Spleen (tissue), 11 donors: ENCODE data around the gene CPSF4L. TPM values are rescaled to one million over a fixed set of nuclear protein-coding genes. Genes with fewer than 3 reads are reported as not detected.

ENCODE experiments used
- DNase-seq: peaks from one replicate; pipeline ENCODE4 v3.0.0-alpha.2; 2020
- H3K27ac ChIP-seq, 8 donors: fragments of 200-600 bp; sonication (generic) in 7 of 8; 1 replicate in 4 of 8; 2 replicates in 4 of 8; pipeline versions ENCODE4 v1.5.0 to v1.8.0; 2016 to 2021; ENCODE audit warnings: inconsistent platforms in 4 of 8, mild to moderate bottlenecking in 4 of 8, moderate library complexity in 1 of 8
- H3K27me3 ChIP-seq, 7 donors: fragments of 200-600 bp; sonication (generic) in 6 of 7; replicated peaks in 1 of 7; 1 replicate in 4 of 7; 2 replicates in 3 of 7; pipeline versions ENCODE4 v1.5.0 to v1.8.0; 2016 to 2021; ENCODE audit warnings: inconsistent platforms in 3 of 7, mild to moderate bottlenecking in 1 of 7
- H3K36me3 ChIP-seq, 6 donors: fragments of 200-600 bp; sonication (generic) in 5 of 6; 1 replicate in 4 of 6; 2 replicates in 2 of 6; pipeline versions ENCODE4 v1.5.0 to v1.8.0; 2016 to 2021; ENCODE audit warnings: inconsistent platforms in 2 of 6
- H3K4me1 ChIP-seq, 6 donors: fragments of 200-600 bp; sonication (generic) in 5 of 6; 1 replicate in 3 of 6; 2 replicates in 3 of 6; pipeline versions ENCODE4 v1.5.0 to v1.8.0; 2016 to 2021; ENCODE audit warnings: inconsistent platforms in 3 of 6
- H3K4me3 ChIP-seq, 8 donors: fragments of 200-600 bp; sonication (generic) in 7 of 8; 1 replicate in 4 of 8; 2 replicates in 4 of 8; pipeline versions ENCODE4 v1.5.0 to v1.8.0; 2016 to 2021; ENCODE audit warnings: inconsistent platforms in 4 of 8, mild to moderate bottlenecking in 4 of 8, moderate library complexity in 2 of 8
- H3K9me3 ChIP-seq, 8 donors: fragments of 200-600 bp; sonication (generic) in 7 of 8; 1 replicate in 4 of 8; 2 replicates in 4 of 8; pipeline versions ENCODE4 v1.5.0 to v1.8.0; 2016 to 2021; ENCODE audit warnings: inconsistent platforms in 4 of 8
- POLR2A ChIP-seq, 3 donors: fragments of 450-650 bp; IDR thresholded peaks; one replicate each; pipeline ENCODE4 v1.5.1; 2017; ENCODE audit warnings: antibody characterized with exemption in 3 of 3, mild to moderate bottlenecking in 1 of 3
- POLR2AphosphoS5 ChIP-seq, 3 donors: sonication (generic); formaldehyde crosslinking; IDR thresholded peaks; one replicate each; pipeline ENCODE4 v1.5.1; 2017; ENCODE audit warnings: antibody characterized with exemption in 3 of 3
- WGBS, 5 donors: extraction: QIAGEN DNeasy Blood & Tissue Kit in 3 of 5; methylation state at CpG; one replicate each; pipeline versions ENCODE4 v1.1.5 to v1.1.7; 2013 to 2018; 5-methylcytosine and 5-hydroxymethylcytosine counted together
- intact Hi-C: fragments of 100-400 bp; cut with DNase I; formaldehyde crosslinking; loops from one replicate; pipeline ENCODE4 v1.15.0; 2023; ENCODE audit warnings: low total_unique reads
- polyA plus RNA-seq, 3 donors: library from polyadenylated mRNA; stranded (reverse); fragments of 200-250 nt; gene quantifications; one replicate each; pipeline ENCODE4 v1.2.1, GENCODE V29; 2013
- total RNA-seq, 7 donors: library from RNA; depleted of rRNA in 3 of 7; stranded (reverse); fragments of >200 nt in 3 of 7; fragmentation: NEBNext Ultra II Directional in 4 of 7; extraction: Animal tissue kit (Norgen Biotek cat#: 25700) in 4 of 7; gene quantifications; one replicate each; pipeline versions ENCODE4 v1.1.0 to v1.2.1, GENCODE V29; 2016 to 2021
- TF ChIP-seq, protein P1 (sequence below), 11 experiments: fragments of 200-600 bp in 7 of 11; fragments of 450-650 bp in 4 of 11; sonication (generic) in 4 of 11; IDR thresholded peaks in 8 of 11; conservative IDR thresholded peaks in 3 of 11; 1 replicate in 7 of 11; 2 replicates in 4 of 11; pipeline versions ENCODE4 v1.4.0 to v1.8.0; 2016 to 2021; ENCODE audit warnings: antibody characterized with exemption in 11 of 11, inconsistent platforms in 4 of 11, mild to moderate bottlenecking in 1 of 11
- donor health status: healthy with polysubstance abuse.
- donor health status: DM: no; HTN: no; CAD: no; lungs with moderate emphysema.
- donor health status: DM: no; HTN: no; CAD: no.
- donor health status: Bipolar disorder and iron deficiency.
- donor health status: healthy.
- donor health status: DM: no; HTN: no; CAD: no.
- donor health status: DM: yes; HTN: yes; CAD: no.

Gene CPSF4L
- total and polyA plus RNA-seq, 10 donors = not detected

DNA sequence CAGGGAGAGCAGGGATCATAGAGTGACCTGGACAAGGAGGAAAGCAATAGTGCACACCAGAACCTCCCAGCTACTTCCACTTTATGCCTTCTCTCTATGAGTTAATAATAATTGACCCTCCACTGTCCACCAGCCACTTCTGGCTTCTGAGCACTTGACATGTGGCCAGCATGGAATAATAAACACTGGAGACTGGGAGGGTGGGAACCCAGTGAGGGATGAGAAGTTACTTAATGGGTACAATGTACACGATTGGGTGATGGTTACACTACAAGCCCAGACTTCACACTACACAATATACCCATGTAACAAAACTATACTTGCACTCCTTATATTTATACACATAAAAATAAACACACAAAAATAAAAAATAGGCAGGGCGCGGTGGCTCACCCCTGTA is 38.7 kb upstream of the CPSF4L start:
- Histone ChIP-seq H3K36me3 (no peaks in the 10 kb centered on the region), H3K27me3 (peaks cover 0 to 6% (median 0%) of the 10 kb centered on the region in 7 donors), H3K9me3 (no peaks in the 10 kb centered on the region), H3K4me3 (no peak overlapping the region), H3K27ac (peak overlapping the region in 2 of 8 donors; percentile 6 to 42), H3K4me1 (peaks cover 10 to 71% (median 28%) of the 10 kb centered on the region in 6 donors)
- WGBS, 5 donors = 83 to 96% (median 92%) methylated on average over 3 of the region's 3 CpGs
- DNase-seq = no peak
- TF ChIP-seq POLR2AphosphoS5 (IDR thresholded peaks at IDR 0.05) = no peak
- intact Hi-C loops = no loop called here

DNA sequence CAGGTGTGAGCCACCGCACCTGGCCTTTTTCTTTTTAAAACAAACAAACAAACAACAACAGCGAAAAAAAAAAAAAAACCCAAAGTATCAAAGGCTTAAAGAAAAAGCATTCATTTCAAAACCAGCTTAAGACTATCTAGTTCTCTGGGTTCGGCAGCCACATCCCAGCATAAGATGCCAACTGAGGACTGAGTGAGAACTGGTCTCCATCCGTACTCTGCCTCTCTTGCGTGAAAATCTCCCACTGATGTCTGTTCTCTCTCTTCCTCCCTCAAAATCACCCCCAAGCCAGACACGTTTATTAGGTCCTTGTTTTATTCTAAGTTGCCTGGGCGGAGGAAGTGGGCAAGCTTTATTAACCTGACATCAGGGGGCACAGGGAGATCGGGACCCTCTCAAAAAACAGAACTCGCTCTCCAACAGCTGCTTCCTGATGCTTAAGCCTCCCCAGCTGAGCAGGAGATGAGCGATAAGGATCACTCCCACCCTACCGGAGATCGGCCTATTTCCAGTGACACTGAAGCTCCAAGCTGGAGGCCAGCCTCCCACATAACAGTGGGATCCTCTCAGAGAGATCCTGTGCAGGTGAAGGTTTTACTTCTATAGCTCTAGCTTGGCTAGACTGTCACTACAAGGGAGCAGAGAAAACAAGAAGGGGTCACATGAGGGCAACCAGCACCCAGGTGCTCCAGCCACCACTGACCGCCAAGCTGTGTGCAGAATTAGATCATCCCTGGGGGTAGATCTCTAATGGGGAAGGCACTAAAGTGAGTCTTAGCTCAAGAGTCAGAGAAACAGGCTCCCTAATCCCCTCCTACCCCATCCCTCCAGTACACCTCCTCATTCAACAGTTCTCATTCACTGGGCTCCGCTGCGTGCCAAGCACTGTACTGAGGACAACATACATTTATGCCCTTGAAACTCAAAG is 36.5 kb upstream of the CPSF4L start:
- 27 to 34% (median 33%) methylated on average over 15 of the region's 15 CpGs for WGBS, 5 donors
- Histone ChIP-seq H3K4me1 (peaks cover 6 to 70% (median 22%) of the 10 kb centered on the region in 6 donors), H3K27me3 (no peaks in the 10 kb centered on the region), H3K27ac (peak overlapping the region in 7 of 8 donors; percentile 1 to 68 (median 35)), H3K4me3 (peak overlapping the region in 1 of 8 donors; percentile 15), H3K9me3 (no peaks in the 10 kb centered on the region), H3K36me3 (no peaks in the 10 kb centered on the region)
- intact Hi-C loops = no loop called here
- TF ChIP-seq, protein P1, sequence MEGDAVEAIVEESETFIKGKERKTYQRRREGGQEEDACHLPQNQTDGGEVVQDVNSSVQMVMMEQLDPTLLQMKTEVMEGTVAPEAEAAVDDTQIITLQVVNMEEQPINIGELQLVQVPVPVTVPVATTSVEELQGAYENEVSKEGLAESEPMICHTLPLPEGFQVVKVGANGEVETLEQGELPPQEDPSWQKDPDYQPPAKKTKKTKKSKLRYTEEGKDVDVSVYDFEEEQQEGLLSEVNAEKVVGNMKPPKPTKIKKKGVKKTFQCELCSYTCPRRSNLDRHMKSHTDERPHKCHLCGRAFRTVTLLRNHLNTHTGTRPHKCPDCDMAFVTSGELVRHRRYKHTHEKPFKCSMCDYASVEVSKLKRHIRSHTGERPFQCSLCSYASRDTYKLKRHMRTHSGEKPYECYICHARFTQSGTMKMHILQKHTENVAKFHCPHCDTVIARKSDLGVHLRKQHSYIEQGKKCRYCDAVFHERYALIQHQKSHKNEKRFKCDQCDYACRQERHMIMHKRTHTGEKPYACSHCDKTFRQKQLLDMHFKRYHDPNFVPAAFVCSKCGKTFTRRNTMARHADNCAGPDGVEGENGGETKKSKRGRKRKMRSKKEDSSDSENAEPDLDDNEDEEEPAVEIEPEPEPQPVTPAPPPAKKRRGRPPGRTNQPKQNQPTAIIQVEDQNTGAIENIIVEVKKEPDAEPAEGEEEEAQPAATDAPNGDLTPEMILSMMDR (IDR thresholded peaks at IDR 0.05 in 8 of 11, conservative IDR thresholded peaks at IDR 0.05 in 3 of 11) = no peak
- TF ChIP-seq POLR2AphosphoS5 (IDR thresholded peaks at IDR 0.05) = peak in 2 of 3 donors; percentile 34 to 36
- no peak for DNase-seq

DNA sequence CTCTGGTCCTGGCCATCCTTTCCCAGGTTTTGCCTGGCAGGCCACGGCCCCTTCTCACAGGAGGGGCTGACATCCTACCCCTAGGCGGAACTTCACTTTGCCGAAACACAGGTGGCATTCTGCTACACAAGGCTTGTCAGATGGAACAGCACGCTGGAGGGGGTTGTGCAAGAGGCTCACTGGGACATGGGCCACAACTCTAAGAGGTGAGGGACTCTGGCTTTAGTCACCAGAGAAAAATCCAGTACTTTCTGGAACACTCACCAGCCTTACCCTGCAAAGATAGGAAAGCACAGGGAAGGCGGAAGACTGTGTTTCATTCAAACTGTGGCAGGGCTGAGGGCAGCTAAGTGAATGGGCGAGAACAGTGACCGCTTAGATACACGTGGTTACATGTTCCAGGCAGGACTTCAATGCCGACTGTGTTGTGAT is 31.8 kb upstream of the CPSF4L start:
- WGBS, 5 donors = 69 to 83% (median 70%) methylated on average over 9 of the region's 9 CpGs
- Histone ChIP-seq H3K36me3 (no peaks in the 10 kb centered on the region), H3K4me1 (peaks cover 23 to 79% (median 49%) of the 10 kb centered on the region in 6 donors), H3K27ac (peak overlapping the region in 4 of 8 donors; percentile 10 to 81 (median 50)), H3K9me3 (no peaks in the 10 kb centered on the region), H3K4me3 (no peak overlapping the region), H3K27me3 (no peaks in the 10 kb centered on the region)
- peak in 1 of 3 donors; percentile 16 for TF ChIP-seq POLR2AphosphoS5 (IDR thresholded peaks at IDR 0.05)
- no peak for TF ChIP-seq POLR2A (IDR thresholded peaks at IDR 0.05)
- TF ChIP-seq, protein P1 (IDR thresholded peaks at IDR 0.05 in 8 of 11, conservative IDR thresholded peaks at IDR 0.05 in 3 of 11) = no peak
- no peak for DNase-seq
- intact Hi-C loops = no loop called here

DNA sequence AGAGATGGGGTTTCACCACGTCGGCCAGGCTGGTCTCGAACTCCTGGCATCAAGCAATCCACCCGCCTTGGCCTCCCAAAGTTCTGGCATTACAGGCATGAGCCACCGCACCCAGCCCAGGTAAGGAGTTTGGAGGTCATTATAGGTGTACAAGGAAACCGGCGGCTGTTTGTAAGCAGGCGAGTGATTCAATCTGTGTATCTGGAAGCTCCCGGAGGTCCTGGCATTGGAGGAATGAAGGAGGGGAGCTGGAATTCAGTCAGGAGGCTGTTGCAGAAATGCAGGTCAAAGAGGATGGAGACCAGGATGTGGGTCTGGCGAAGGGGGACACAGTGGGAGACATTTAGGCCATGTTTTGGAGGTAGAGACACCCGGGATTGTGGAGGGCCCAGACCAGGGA is 31.4 kb upstream of the CPSF4L start:
- no peak overlapping the region for H3K4me3 ChIP-seq
- no peaks in the 10 kb centered on the region for H3K27me3 ChIP-seq
- TF ChIP-seq, protein P1 (IDR thresholded peaks at IDR 0.05 in 8 of 11, conservative IDR thresholded peaks at IDR 0.05 in 3 of 11) = no peak
- TF ChIP-seq POLR2AphosphoS5 (IDR thresholded peaks at IDR 0.05) = no peak
- TF ChIP-seq POLR2A (IDR thresholded peaks at IDR 0.05) = no peak
- intact Hi-C loops = no loop called here
- peaks cover 21 to 79% (median 48%) of the 10 kb centered on the region in 6 donors for H3K4me1 ChIP-seq
- WGBS, 5 donors = 78 to 86% (median 81%) methylated on average over 11 of the region's 11 CpGs
- H3K9me3 ChIP-seq = no peaks in the 10 kb centered on the region
- no peak for DNase-seq
- peak overlapping the region in 4 of 8 donors; percentile 21 to 81 (median 74) for H3K27ac ChIP-seq
- no peaks in the 10 kb centered on the region for H3K36me3 ChIP-seq
